ENCODE measurements around the gene PAK6.
A peak's percentile ranks its signal among the peaks of the same experiment; 100 is the strongest.

PAK6 gene

GRCh38 chr15:40286061-40286532 lies 47.2 kb downstream of the PAK6 start:
- no peak for TF ChIP-seq CTCF (IDR thresholded peaks at IDR 0.05)
- no peak overlapping the region for H3K4me3 ChIP-seq
- no peak overlapping the region for H3K27ac ChIP-seq
- no peak for DNase-seq (ENCODE audit: low spot score)

GRCh38 chr15:40286794-40287193 lies 47.9 kb downstream of the PAK6 start:
- TF ChIP-seq CTCF (IDR thresholded peaks at IDR 0.05), result no peak
- no peak overlapping the region for H3K4me3 ChIP-seq
- H3K27ac ChIP-seq, result no peak overlapping the region
- no peak for DNase-seq (ENCODE audit: low spot score)

- H3K27ac ChIP-seq, result no peak overlapping the region
- TF ChIP-seq CTCF (IDR thresholded peaks at IDR 0.05), result no peak
- DNase-seq (ENCODE audit: low spot score), result no peak
- no peak overlapping the region for H3K4me3 ChIP-seq
Measured at GRCh38 chr15:40287505-40287904, 48.6 kb downstream of the PAK6 start.

- no peak for DNase-seq (ENCODE audit: low spot score)
- H3K27ac ChIP-seq, result no peak overlapping the region
- H3K4me3 ChIP-seq, result no peak overlapping the region
- TF ChIP-seq CTCF (IDR thresholded peaks at IDR 0.05), result no peak
Measured at GRCh38 chr15:40287968-40288367, 49.1 kb downstream of the PAK6 start.

- no peak for TF ChIP-seq CTCF (IDR thresholded peaks at IDR 0.05)
- DNase-seq (ENCODE audit: low spot score), result no peak
- H3K27ac ChIP-seq, result no peak overlapping the region
- H3K4me3 ChIP-seq, result no peak overlapping the region
Measured at GRCh38 chr15:40289140-40289775, 50.4 kb downstream of the PAK6 start.

- Histone ChIP-seq H3K27ac (no peak overlapping the region), H3K4me3 (peak overlapping the region; percentile 74)
- no peak for DNase-seq (ENCODE audit: low spot score)
- TF ChIP-seq CTCF (IDR thresholded peaks at IDR 0.05), result no peak
Measured at GRCh38 chr15:40290545-40290917, 51.7 kb downstream of the PAK6 start.

GRCh38 chr15:40290918-40291574 lies 52.2 kb downstream of the PAK6 start:
- Histone ChIP-seq H3K4me3 (peak overlapping the region; percentile 74), H3K27ac (no peak overlapping the region)
- TF ChIP-seq CTCF (IDR thresholded peaks at IDR 0.05), result no peak
- DNase-seq (ENCODE audit: low spot score), result no peak

All from coronary artery (tissue), 2 donors.